Ramos (cell line): Measurements from ENCODE around the gene IFT122.

Experiments used
- in situ Hi-C: fragments of 300-500 bp; cut with MboI; formaldehyde crosslinking; loops from one replicate; pipeline ENCODE4 v1.14.3; 2022; ENCODE audit warnings: low sequenced_read_pairs; ENCODE audit not compliant: unreplicated experiment

Gene IFT122

GRCh38 chr3:129491077-129491476 is 51.1 kb downstream of the IFT122 start:
- in situ Hi-C loops = loop anchor here (10.0 kb wide), 2 partner anchors 134 to 434 kb away; no protein-coding TSS in a partner anchor

- in situ Hi-C loops = loop anchor here (10.0 kb wide), 2 partner anchors 133 to 433 kb away; no protein-coding TSS in a partner anchor
Measured at GRCh38 chr3:129491794-129492193, 51.8 kb downstream of the IFT122 start.

- in situ Hi-C loops = loop anchor here (10.0 kb wide), 2 partner anchors 132 to 432 kb away; no protein-coding TSS in a partner anchor
Measured at GRCh38 chr3:129492691-129493090, 52.7 kb downstream of the IFT122 start.

- in situ Hi-C loops = loop anchor here (10.0 kb wide), 2 partner anchors 132 to 432 kb away; no protein-coding TSS in a partner anchor
Measured at GRCh38 chr3:129493206-129493605, 53.2 kb downstream of the IFT122 start.

- in situ Hi-C loops = loop anchor here (10.0 kb wide), 2 partner anchors 130 to 430 kb away; no protein-coding TSS in a partner anchor
Measured at GRCh38 chr3:129494499-129494898, 54.5 kb downstream of the IFT122 start.

- in situ Hi-C loops = loop anchor here (10.0 kb wide), 2 partner anchors 130 to 430 kb away; no protein-coding TSS in a partner anchor
Measured at GRCh38 chr3:129495006-129495639, 55.1 kb downstream of the IFT122 start.

GRCh38 chr3:129497876-129498275 is 57.9 kb downstream of the IFT122 start:
- in situ Hi-C loops = loop anchor here (10.0 kb wide), 2 partner anchors 127 to 427 kb away; no protein-coding TSS in a partner anchor

GRCh38 chr3:129498603-129499488 is 58.8 kb downstream of the IFT122 start:
- in situ Hi-C loops = loop anchor here (10.0 kb wide), 2 partner anchors 126 to 426 kb away; no protein-coding TSS in a partner anchor

- in situ Hi-C loops = loop anchor here (10.0 kb wide), 2 partner anchors 125 to 425 kb away; no protein-coding TSS in a partner anchor
Measured at GRCh38 chr3:129499604-129500333, 59.7 kb downstream of the IFT122 start.

GRCh38 chr3:129500334-129500658 is 60.3 kb downstream of the IFT122 start:
- in situ Hi-C loops = no loop called here

GRCh38 chr3:129501630-129502029 is 61.6 kb downstream of the IFT122 start:
- in situ Hi-C loops = no loop called here

GRCh38 chr3:129502641-129503408 is 62.8 kb downstream of the IFT122 start:
- in situ Hi-C loops = no loop called here

- in situ Hi-C loops = no loop called here
Measured at GRCh38 chr3:129503471-129504291, 63.7 kb downstream of the IFT122 start.

GRCh38 chr3:129504471-129505100 is 64.6 kb downstream of the IFT122 start:
- in situ Hi-C loops = no loop called here

GRCh38 chr3:129505341-129505740 is 65.3 kb downstream of the IFT122 start:
- in situ Hi-C loops = no loop called here

- in situ Hi-C loops = no loop called here
Measured at GRCh38 chr3:129506231-129506742, 66.3 kb downstream of the IFT122 start.

GRCh38 chr3:129507181-129507831 is 67.3 kb downstream of the IFT122 start:
- in situ Hi-C loops = no loop called here

GRCh38 chr3:129512595-129512994 is 72.6 kb downstream of the IFT122 start:
- in situ Hi-C loops = no loop called here
